LNCaP clone FGC (cell line): Measurements from ENCODE around the gene SMAD5.

Experiments used
- DNase-seq: peaks from one replicate; pipeline ENCODE4 v3.0.0-alpha.2; 2011; ENCODE audit warnings: low read depth
- H3K4me3 ChIP-seq: 2 replicates; pipeline ENCODE4 v1.5.1; 2011; ENCODE audit warnings: mild to moderate bottlenecking, low read depth, low read length, control low read depth
- CTCF ChIP-seq: IDR thresholded peaks from 2 replicates; pipeline ENCODE4 v1.5.1; 2012; ENCODE audit warnings: mild to moderate bottlenecking; ENCODE audit not compliant: control insufficient read depth, insufficient read depth; ENCODE audit errors: extremely low read depth

The SMAD5 gene

GRCh38 chr5:136164226-136164625, 31.6 kb downstream of the SMAD5 start:
- TF ChIP-seq CTCF: no peak
- DNase-seq: no peak
- no peak overlapping the region for H3K4me3 ChIP-seq

GRCh38 chr5:136166909-136167308, 34.3 kb downstream of the SMAD5 start:
- no peak for TF ChIP-seq CTCF
- no peak overlapping the region for H3K4me3 ChIP-seq
- DNase-seq: no peak

GRCh38 chr5:136169218-136169617, 36.6 kb downstream of the SMAD5 start:
- no peak for TF ChIP-seq CTCF
- H3K4me3 ChIP-seq: no peak overlapping the region
- no peak for DNase-seq

GRCh38 chr5:136174021-136174659, 41.5 kb downstream of the SMAD5 start:
- DNase-seq: no peak
- peak; percentile 79 for TF ChIP-seq CTCF

GRCh38 chr5:136182618-136183017, 50.0 kb downstream of the SMAD5 start:
- TF ChIP-seq CTCF: no peak
- H3K4me3 ChIP-seq: no peak overlapping the region
- DNase-seq: no peak

More at GRCh38 chr5:136174021-136174659, 41.5 kb downstream of the SMAD5 start:
- no peak overlapping the region for H3K4me3 ChIP-seq

- no peak overlapping the region for H3K4me3 ChIP-seq
- TF ChIP-seq CTCF: no peak
- DNase-seq: no peak
These were observed 53.5 kb downstream of the SMAD5 start for GRCh38 chr5:136185974-136186665.
